HEK293 (cell line): Measurements from ENCODE around the gene CYP24A1.
A peak's percentile ranks its signal among the peaks of the same experiment; 100 is the strongest.

Source experiments
- CTCF ChIP-seq: fragments of 450-650 bp; formaldehyde crosslinking; IDR thresholded peaks from 2 replicates; pipeline ENCODE4 v1.5.1; 2016; ENCODE audit warnings: missing biosample characterization, missing genetic modification characterization
- ELK4 ChIP-seq: IDR thresholded peaks from 2 replicates; pipeline ENCODE4 v1.6.1; 2011; ENCODE audit warnings: mild to moderate bottlenecking, low read depth, low read length, borderline replicate concordance
- PBX3 ChIP-seq: sonication (generic); formaldehyde crosslinking; IDR thresholded peaks from 2 replicates; pipeline ENCODE4 v1.8.1; 2022; ENCODE audit warnings: mild to moderate bottlenecking, moderate library complexity, missing genetic modification reagents
- ZBTB49 ChIP-seq: fragments of 450-650 bp; formaldehyde crosslinking; IDR thresholded peaks from 2 replicates; pipeline ENCODE4 v1.5.1; 2016; ENCODE audit warnings: missing biosample characterization, missing genetic modification characterization, low read depth
- ZIC2 ChIP-seq: fragments of 450-650 bp; formaldehyde crosslinking; IDR thresholded peaks from 2 replicates; pipeline ENCODE4 v1.5.1; 2016; ENCODE audit warnings: missing biosample characterization, missing genetic modification characterization
- ZNF138 ChIP-seq: fragments of 450-650 bp; formaldehyde crosslinking; IDR thresholded peaks from 2 replicates; pipeline ENCODE4 v1.5.1; 2016; ENCODE audit warnings: missing biosample characterization, missing genetic modification characterization, borderline replicate concordance
- ZNF513 ChIP-seq: fragments of 450-650 bp; IDR thresholded peaks from 2 replicates; pipeline ENCODE4 v1.5.1; 2018; ENCODE audit warnings: missing biosample characterization, missing genetic modification characterization
- ZNF549 ChIP-seq: fragments of 450-650 bp; IDR thresholded peaks from 2 replicates; pipeline ENCODE4 v1.5.1; 2018; ENCODE audit warnings: missing biosample characterization, missing genetic modification characterization, mild to moderate bottlenecking, inconsistent platforms, moderate library complexity
- ZNF791 ChIP-seq: fragments of 450-650 bp; formaldehyde crosslinking; IDR thresholded peaks from 2 replicates; pipeline ENCODE4 v1.5.1; 2016; ENCODE audit warnings: missing biosample characterization, missing genetic modification characterization
- ZNF830 ChIP-seq: fragments of 450-650 bp; IDR thresholded peaks from 2 replicates; pipeline ENCODE4 v1.5.0; 2018; ENCODE audit warnings: missing biosample characterization, missing genetic modification characterization, low read depth, mild to moderate bottlenecking, moderate library complexity

- TF ChIP-seq ELK4 (no peak), CTCF (no peak), PBX3 (CRISPR knock-in tag) (no peak), ZNF830 (no peak), ZNF138 (tag by site-specific recombination) (no peak), ZIC2 (peak; percentile 2; the same call in 1 of the 2 replicates), ZBTB49 (tag by site-specific recombination) (no peak), ZNF549 (no peak), ZNF513 (tag by site-specific recombination) (no peak), ZNF791 (tag by site-specific recombination) (no peak)
Measured at GRCh38 chr20:54174457-54175175, 830 bp upstream of the CYP24A1 start.
